Measurements from ENCODE around the gene ARHGEF25.

Gene ARHGEF25

GRCh38 chr12:57575771-57576612, 35.2 kb upstream of the ARHGEF25 start:
- TF ChIP-seq CTCF (conservative IDR thresholded peaks at IDR 0.05; ENCODE audit: low read depth, low read length), result no peak

DNA sequence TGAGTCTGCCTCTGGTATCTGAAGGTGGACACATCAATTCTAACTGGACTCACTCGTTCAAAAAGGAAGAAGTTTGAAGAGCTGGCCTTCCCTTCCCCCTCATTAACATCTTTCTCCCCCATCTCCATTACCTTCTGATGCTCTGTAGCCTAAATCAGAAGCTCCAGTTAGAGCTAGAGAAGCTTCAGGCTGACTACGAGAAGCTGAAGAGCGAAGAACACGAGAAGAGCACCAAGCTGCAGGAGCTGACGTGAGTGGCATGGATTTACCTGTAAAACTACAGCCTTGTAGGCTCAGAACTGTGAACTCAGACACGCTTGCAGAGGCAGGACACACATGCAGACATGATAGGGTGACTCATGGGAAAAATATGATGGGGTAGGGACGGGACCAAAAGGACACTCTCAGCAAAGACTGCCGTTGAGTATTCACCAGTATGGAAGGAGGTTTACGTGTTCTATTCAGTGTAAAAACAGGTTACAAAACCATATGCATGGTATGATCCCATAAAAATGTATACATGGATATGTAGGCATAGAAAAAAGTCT, 34.5 kb upstream of the ARHGEF25 start:
- Histone ChIP-seq H3K79me2 (ENCODE audit: insufficient read depth, low read depth) (no peaks in the 10 kb centered on the region), H3K9ac (no peak overlapping the region), H3K27me3 (ENCODE audit: insufficient read depth, low read depth) (no peaks in the 10 kb centered on the region), H3K4me2 (no peak overlapping the region), H3K4me3 (IDR thresholded peaks at IDR 0.05; ENCODE audit: insufficient read depth, low read depth, low read length) (no peak overlapping the region), H3K4me1 (ENCODE audit: low read depth, poor library complexity, severe bottlenecking) (no peaks in the 10 kb centered on the region), H2AFZ (ENCODE audit: low read depth) (no peak overlapping the region), H3K27ac (no peak overlapping the region), H4K20me1 (ENCODE audit: insufficient read depth) (no peaks in the 10 kb centered on the region), H3K36me3 (ENCODE audit: insufficient read depth) (no peaks in the 10 kb centered on the region)
- no peak for TF ChIP-seq CTCF (conservative IDR thresholded peaks at IDR 0.05; ENCODE audit: low read depth, low read length)

More at GRCh38 chr12:57575771-57576612, 35.2 kb upstream of the ARHGEF25 start:
- H4K20me1 ChIP-seq (ENCODE audit: insufficient read depth), result no peaks in the 10 kb centered on the region
- H3K27ac ChIP-seq, result no peak overlapping the region
- H3K4me3 ChIP-seq (IDR thresholded peaks at IDR 0.05; ENCODE audit: insufficient read depth, low read depth, low read length), result no peak overlapping the region
- H3K9ac ChIP-seq, result no peak overlapping the region
- H2AFZ ChIP-seq (ENCODE audit: low read depth), result no peak overlapping the region
- H3K4me1 ChIP-seq (ENCODE audit: low read depth, poor library complexity, severe bottlenecking), result no peaks in the 10 kb centered on the region
- H3K27me3 ChIP-seq (ENCODE audit: insufficient read depth, low read depth), result no peaks in the 10 kb centered on the region
- H3K4me2 ChIP-seq, result no peak overlapping the region
- H3K36me3 ChIP-seq (ENCODE audit: insufficient read depth), result no peaks in the 10 kb centered on the region
- H3K79me2 ChIP-seq (ENCODE audit: insufficient read depth, low read depth), result no peaks in the 10 kb centered on the region

- Histone ChIP-seq H3K79me2 (ENCODE audit: insufficient read depth, low read depth) (no peaks in the 10 kb centered on the region), H2AFZ (ENCODE audit: low read depth) (no peak overlapping the region), H4K20me1 (ENCODE audit: insufficient read depth) (no peaks in the 10 kb centered on the region), H3K36me3 (ENCODE audit: insufficient read depth) (no peaks in the 10 kb centered on the region), H3K27ac (no peak overlapping the region), H3K4me2 (no peak overlapping the region), H3K4me3 (IDR thresholded peaks at IDR 0.05; ENCODE audit: insufficient read depth, low read depth, low read length) (no peak overlapping the region), H3K4me1 (ENCODE audit: low read depth, poor library complexity, severe bottlenecking) (peaks cover 1% of the 10 kb centered on the region), H3K27me3 (ENCODE audit: insufficient read depth, low read depth) (no peaks in the 10 kb centered on the region), H3K9ac (no peak overlapping the region)
- TF ChIP-seq CTCF (conservative IDR thresholded peaks at IDR 0.05; ENCODE audit: low read depth, low read length), result no peak
Measured at GRCh38 chr12:57577981-57578758, 33.1 kb upstream of the ARHGEF25 start.

DNA sequence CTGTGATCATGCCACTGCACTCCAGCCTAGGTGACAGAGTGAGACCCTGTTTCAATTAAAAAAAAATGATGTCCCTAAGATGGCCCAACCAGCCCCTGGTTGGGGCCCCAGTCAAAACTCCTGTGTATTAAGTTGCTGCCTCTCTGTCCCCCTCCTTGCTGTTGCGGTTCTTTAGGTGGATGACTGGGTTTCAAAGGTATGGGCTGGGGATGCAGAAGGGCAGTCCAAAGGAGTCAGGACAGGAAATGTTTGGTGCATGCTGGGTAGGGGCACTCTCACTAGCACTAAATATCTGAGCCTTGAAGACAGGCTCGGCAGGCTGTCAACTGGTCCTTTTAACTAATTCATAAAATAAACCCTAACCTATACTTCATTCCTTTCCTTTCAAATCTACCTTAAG, 32.2 kb upstream of the ARHGEF25 start:
- Histone ChIP-seq H3K4me3 (IDR thresholded peaks at IDR 0.05; ENCODE audit: insufficient read depth, low read depth, low read length) (no peak overlapping the region), H3K79me2 (ENCODE audit: insufficient read depth, low read depth) (no peaks in the 10 kb centered on the region), H3K9ac (no peak overlapping the region), H3K36me3 (ENCODE audit: insufficient read depth) (no peaks in the 10 kb centered on the region), H3K27ac (no peak overlapping the region), H3K4me2 (no peak overlapping the region), H2AFZ (ENCODE audit: low read depth) (no peak overlapping the region), H3K27me3 (ENCODE audit: insufficient read depth, low read depth) (no peaks in the 10 kb centered on the region), H4K20me1 (ENCODE audit: insufficient read depth) (no peaks in the 10 kb centered on the region), H3K4me1 (ENCODE audit: low read depth, poor library complexity, severe bottlenecking) (peaks cover 8% of the 10 kb centered on the region)
- TF ChIP-seq CTCF (conservative IDR thresholded peaks at IDR 0.05; ENCODE audit: low read depth, low read length), result no peak
